ENCODE measurements around the gene NT5C3B. TPM values are rescaled to one million over a fixed set of nuclear protein-coding genes. Genes with fewer than 3 reads are reported as not detected.
A peak's percentile ranks its signal among the peaks of the same experiment; 100 is the strongest.

Gene NT5C3B
- total RNA-seq, 1 donor from 2014 or later: 63.6 TPM

DNA sequence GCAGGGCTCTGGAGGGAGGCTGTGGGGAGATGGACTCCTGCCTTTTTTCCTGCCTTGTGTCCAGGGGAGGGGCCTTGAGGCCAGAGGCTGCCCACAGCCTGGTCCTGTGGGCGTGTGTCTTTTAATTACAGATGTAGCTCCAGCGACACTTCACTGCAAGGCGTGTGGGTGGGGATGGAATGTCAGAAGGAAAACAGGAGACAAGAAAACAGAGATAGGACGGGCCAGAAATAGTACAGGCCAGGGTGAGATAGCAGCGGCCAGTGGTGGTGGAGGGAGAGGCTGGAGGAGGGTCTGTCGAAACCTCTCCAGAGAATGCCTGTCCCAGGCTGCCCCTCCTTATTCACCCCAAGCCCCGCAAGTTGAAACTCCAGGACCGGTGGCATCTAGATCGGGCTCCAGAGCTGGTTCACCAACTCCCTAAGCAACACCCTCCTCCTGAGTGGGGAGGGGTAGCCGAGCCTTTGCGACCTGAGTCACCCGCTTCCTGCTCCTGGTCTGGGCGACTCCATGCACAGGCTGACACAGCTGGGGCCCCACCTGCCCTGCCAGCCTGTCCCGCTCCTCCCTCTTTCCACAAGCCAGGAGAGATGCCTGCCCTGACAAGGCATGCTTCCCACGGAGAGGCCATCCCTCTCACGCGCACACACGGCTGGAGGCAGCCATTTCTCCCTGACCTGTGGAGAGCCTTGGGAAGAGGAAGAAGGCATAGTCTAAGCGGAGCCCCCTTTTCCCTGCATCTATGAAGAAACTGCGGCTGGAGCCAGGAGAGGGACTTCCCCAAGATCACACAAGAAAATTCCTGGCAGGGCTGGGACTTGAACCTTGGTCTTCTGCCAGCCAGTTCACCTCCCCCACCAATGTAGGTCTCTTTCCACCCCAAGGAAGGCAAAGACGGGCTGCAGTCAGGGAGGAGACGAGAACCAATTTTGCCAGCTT is 42.9 kb downstream of the NT5C3B start:
- H3K9me3 Mint-ChIP-seq (ENCODE audit: unreplicated experiment): no peaks in the 10 kb centered on the region

DNA sequence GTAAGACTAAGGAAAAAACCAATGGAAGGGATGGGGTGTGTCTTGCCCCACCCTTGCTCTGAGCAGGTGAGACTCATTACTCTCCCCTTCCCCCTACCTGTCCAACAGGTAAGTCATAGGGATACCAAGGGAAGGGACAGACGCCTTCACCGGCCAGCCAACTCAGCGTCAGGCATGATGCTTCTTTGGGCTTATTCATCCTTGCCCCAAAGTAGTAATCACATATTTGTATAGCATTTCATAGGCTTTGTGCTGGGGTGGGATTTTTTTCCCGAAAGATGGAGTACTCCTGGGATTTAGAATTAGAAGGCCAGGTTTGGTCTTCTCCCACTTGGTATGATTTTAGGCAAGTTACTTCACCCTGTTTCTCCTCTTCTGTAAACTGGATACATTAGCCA is 49.0 kb downstream of the NT5C3B start:
- Mint-ChIP-seq H3K27me3 (ENCODE audit: unreplicated experiment) (peaks cover 4% of the 10 kb centered on the region), H3K27ac (ENCODE audit: unreplicated experiment) (no peak overlapping the region), H3K9me3 (ENCODE audit: unreplicated experiment) (no peaks in the 10 kb centered on the region), H3K4me3 (ENCODE audit: unreplicated experiment) (peak overlapping the region; percentile 50), H3K36me3 (ENCODE audit: unreplicated experiment) (no peaks in the 10 kb centered on the region), H3K4me1 (ENCODE audit: unreplicated experiment) (peaks cover 30% of the 10 kb centered on the region)
- DNase-seq (ENCODE audit: extremely low spot score, unreplicated experiment): no peak
- TF ChIP-seq, protein P1, sequence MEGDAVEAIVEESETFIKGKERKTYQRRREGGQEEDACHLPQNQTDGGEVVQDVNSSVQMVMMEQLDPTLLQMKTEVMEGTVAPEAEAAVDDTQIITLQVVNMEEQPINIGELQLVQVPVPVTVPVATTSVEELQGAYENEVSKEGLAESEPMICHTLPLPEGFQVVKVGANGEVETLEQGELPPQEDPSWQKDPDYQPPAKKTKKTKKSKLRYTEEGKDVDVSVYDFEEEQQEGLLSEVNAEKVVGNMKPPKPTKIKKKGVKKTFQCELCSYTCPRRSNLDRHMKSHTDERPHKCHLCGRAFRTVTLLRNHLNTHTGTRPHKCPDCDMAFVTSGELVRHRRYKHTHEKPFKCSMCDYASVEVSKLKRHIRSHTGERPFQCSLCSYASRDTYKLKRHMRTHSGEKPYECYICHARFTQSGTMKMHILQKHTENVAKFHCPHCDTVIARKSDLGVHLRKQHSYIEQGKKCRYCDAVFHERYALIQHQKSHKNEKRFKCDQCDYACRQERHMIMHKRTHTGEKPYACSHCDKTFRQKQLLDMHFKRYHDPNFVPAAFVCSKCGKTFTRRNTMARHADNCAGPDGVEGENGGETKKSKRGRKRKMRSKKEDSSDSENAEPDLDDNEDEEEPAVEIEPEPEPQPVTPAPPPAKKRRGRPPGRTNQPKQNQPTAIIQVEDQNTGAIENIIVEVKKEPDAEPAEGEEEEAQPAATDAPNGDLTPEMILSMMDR (IDR thresholded peaks at IDR 0.05): no peak

More for the DNA sequence above, 42.9 kb downstream of the NT5C3B start:
- Mint-ChIP-seq H3K36me3 (ENCODE audit: unreplicated experiment) (no peaks in the 10 kb centered on the region), H3K27ac (ENCODE audit: unreplicated experiment) (peak overlapping the region; percentile 21), H3K27me3 (ENCODE audit: unreplicated experiment) (peaks cover 4% of the 10 kb centered on the region), H3K4me3 (ENCODE audit: unreplicated experiment) (no peak overlapping the region), H3K4me1 (ENCODE audit: unreplicated experiment) (peaks cover 24% of the 10 kb centered on the region)
- DNase-seq (ENCODE audit: extremely low spot score, unreplicated experiment): no peak
- TF ChIP-seq, protein P1 (IDR thresholded peaks at IDR 0.05): no peak

DNA sequence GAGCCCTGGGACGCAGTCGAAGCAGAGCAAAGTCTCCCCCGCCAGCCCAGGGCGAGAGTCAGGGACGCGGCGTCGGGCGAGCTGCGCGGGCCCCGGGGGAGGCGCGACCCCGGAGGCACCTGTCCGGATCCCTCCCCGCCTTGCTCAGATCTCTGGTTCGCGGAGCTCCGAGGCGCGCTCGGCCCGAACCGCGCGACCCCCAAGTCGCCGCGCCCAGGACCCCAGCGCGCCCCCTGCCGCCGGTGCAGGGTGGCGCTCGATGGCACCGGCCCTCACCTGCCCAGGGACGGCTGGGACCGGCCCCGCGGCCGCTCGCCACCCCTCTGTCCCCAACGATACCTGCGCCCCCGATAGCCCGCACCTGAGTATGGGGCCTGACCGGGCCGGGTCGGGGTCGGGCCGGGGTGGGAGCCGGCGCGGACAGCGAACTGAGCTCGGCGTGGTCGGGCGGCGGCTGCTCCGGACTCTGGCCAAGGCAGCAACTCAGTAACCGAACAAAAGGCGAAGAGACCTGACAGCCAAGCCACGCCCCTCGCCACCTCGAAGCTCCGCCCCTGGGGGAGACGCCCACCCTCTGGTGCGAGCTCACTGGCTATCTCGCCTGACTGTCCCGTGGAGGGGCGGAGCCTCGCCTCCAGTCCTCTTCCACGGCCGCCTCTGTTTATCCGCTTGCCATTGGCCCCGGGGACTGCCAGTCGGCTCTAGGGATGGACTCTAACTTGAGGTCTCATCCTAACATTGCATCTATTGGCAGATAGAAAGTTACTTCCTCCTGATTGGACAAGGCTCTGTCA is 49.6 kb downstream of the NT5C3B start, which contains the start of gene JUP:
Gene JUP, minus strand, starts transcription at position 485 of the 794 bp plus-strand sequence. CDS start 14,857 bp downstream, outside the sequence.
- TF ChIP-seq, protein P1 (IDR thresholded peaks at IDR 0.05): peak; percentile 86
- Mint-ChIP-seq H3K4me1 (ENCODE audit: unreplicated experiment) (peaks cover 32% of the 10 kb centered on the region), H3K9me3 (ENCODE audit: unreplicated experiment) (no peaks in the 10 kb centered on the region), H3K27ac (ENCODE audit: unreplicated experiment) (no peak within 1 kb of the TSS), H3K4me3 (ENCODE audit: unreplicated experiment) (peak within 1 kb of the TSS; percentile 76), H3K27me3 (ENCODE audit: unreplicated experiment) (peaks cover 4% of the 10 kb centered on the region), H3K36me3 (ENCODE audit: unreplicated experiment) (no peaks in the 10 kb centered on the region)
- DNase-seq (ENCODE audit: extremely low spot score, unreplicated experiment): peak; percentile 100

DNA sequence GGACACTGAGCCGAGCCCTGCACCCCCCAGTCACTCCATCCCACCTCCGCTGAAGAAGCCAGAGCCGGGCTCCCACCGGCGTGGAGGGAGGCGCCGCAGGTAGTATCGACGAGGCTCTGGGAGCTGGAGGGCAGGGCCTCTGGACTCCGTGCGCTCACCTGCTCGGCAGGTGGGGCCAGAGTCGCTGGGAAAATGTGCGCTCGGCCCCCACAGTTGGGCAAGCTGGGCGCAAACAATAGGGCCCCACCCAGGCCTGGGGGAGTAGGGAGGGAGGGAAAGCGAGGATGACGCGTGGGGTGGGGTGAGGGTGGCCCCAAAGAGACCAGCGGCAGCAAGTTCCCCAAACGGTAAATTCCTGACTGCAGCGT is 50.2 kb downstream of the NT5C3B start:
- TF ChIP-seq, protein P1 (IDR thresholded peaks at IDR 0.05): no peak
- H3K27me3 Mint-ChIP-seq (ENCODE audit: unreplicated experiment): peaks cover 4% of the 10 kb centered on the region
- H3K4me1 Mint-ChIP-seq (ENCODE audit: unreplicated experiment): peaks cover 34% of the 10 kb centered on the region
- no peak for DNase-seq (ENCODE audit: extremely low spot score, unreplicated experiment)
- H3K9me3 Mint-ChIP-seq (ENCODE audit: unreplicated experiment): no peaks in the 10 kb centered on the region
- H3K4me3 Mint-ChIP-seq (ENCODE audit: unreplicated experiment): peak overlapping the region; percentile 76
- H3K27ac Mint-ChIP-seq (ENCODE audit: unreplicated experiment): no peak overlapping the region
- H3K36me3 Mint-ChIP-seq (ENCODE audit: unreplicated experiment): no peaks in the 10 kb centered on the region
